ENCODE data around the gene KANSL3.
"Not testable (repeated sequence)": the region's sequence is repeated elsewhere in the genome, so short reads cannot be mapped to it uniquely, and the experiment has no call there.

KANSL3 gene

GRCh38 chr2:96664366-96664925 lies 26.3 kb upstream of the KANSL3 start:
- TF ChIP-seq CTCF (IDR thresholded peaks at IDR 0.05; ENCODE audit: insufficient read depth, low read depth, low read length, missing control alignments), result no peak
- DNase-seq (ENCODE audit: low read depth), result peak; percentile 32
- no peak overlapping the region for H3K4me3 ChIP-seq (ENCODE audit: low read length)

- no peak for TF ChIP-seq CTCF (IDR thresholded peaks at IDR 0.05; ENCODE audit: insufficient read depth, low read depth, low read length, missing control alignments)
- H3K4me3 ChIP-seq (ENCODE audit: low read length), result no peak overlapping the region
- no peak for DNase-seq (ENCODE audit: low read depth)
Observed at GRCh38 chr2:96663829-96664228, 25.7 kb upstream of the KANSL3 start.

DNA sequence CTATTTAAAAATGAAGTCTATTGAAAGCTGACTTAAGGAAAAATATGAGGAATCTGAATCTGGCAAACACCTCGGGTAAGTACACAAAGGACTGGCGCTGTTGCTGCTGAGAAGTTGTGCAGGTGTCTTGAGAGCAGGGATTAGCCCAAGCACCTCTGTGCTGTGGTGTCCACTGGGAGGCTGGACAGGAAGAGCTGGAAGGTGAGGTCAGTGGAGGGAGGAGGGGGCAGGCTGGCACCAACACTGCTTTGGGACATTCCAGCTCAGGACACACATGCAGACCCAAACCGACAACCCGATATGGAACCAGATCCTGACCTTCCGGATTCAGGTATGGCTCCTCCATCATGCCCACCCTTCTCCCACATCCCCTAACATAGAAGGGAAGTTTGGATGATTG lies 25.1 kb upstream of the KANSL3 start:
- no peak for TF ChIP-seq CTCF (IDR thresholded peaks at IDR 0.05; ENCODE audit: insufficient read depth, low read depth, low read length, missing control alignments)
- no peak for DNase-seq (ENCODE audit: low read depth)

DNA sequence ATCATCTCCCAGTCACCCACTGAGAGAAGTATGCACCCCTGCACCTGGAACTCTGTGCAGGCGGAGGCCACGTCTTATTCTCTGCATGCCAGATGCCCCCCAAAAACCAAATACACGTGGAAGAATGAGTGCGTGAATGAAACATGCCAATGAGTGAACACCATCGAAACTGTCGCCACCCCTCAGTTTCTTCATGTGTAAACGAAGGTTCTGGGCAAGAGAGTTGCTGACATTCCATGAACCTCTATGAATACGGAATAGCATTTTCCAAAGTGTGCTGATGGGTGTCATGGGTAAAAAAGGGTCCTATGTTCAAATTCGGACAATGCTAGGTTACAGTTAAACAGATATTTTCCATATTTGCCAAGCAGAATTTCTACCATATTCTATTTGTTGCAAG lies 24.2 kb upstream of the KANSL3 start:
- DNase-seq (ENCODE audit: low read depth), result no peak
- no peak overlapping the region for H3K4me3 ChIP-seq (ENCODE audit: low read length)

More for the DNA sequence above, 25.1 kb upstream of the KANSL3 start:
- no peak overlapping the region for H3K4me3 ChIP-seq (ENCODE audit: low read length)

GRCh38 chr2:96661324-96661723 lies 23.2 kb upstream of the KANSL3 start:
- no peak overlapping the region for H3K4me3 ChIP-seq (ENCODE audit: low read length)
- DNase-seq (ENCODE audit: low read depth), result no peak
- TF ChIP-seq CTCF (IDR thresholded peaks at IDR 0.05; ENCODE audit: insufficient read depth, low read depth, low read length, missing control alignments), result no peak

More for the DNA sequence above, 24.2 kb upstream of the KANSL3 start:
- TF ChIP-seq CTCF (IDR thresholded peaks at IDR 0.05; ENCODE audit: insufficient read depth, low read depth, low read length, missing control alignments), result no peak

GRCh38 chr2:96656540-96656939 lies 18.4 kb upstream of the KANSL3 start:
- TF ChIP-seq CTCF (IDR thresholded peaks at IDR 0.05; ENCODE audit: insufficient read depth, low read depth, low read length, missing control alignments), result no peak
- H3K4me3 ChIP-seq (ENCODE audit: low read length), result no peak overlapping the region
- peak; percentile 14 for DNase-seq (ENCODE audit: low read depth)

- TF ChIP-seq CTCF (IDR thresholded peaks at IDR 0.05; ENCODE audit: insufficient read depth, low read depth, low read length, missing control alignments), result no peak
- no peak overlapping the region for H3K4me3 ChIP-seq (ENCODE audit: low read length)
Observed at GRCh38 chr2:96655526-96655925, 17.4 kb upstream of the KANSL3 start.

DNA sequence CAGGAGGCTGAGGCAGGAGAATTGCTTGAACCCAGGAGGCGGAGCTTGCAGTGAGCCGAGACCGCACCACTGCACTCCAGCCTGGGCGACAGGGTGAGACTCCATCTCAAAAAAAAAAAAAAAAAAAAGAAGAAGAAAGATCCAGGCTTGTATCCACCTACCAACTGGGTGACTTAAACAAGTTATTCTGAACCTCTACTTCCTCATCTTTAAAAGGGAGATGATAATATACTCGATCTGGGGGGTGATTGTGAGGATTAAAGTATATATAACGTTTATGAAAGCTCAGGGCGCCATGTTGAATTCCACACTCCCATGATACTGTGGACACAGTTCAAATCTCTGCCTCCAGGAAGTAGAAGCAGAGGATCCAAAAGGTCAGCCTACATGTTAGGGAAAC lies 16.7 kb upstream of the KANSL3 start:
- H3K4me3 ChIP-seq (ENCODE audit: low read length); DNase-seq (ENCODE audit: low read depth): not testable (repeated sequence)

More at GRCh38 chr2:96655526-96655925, 17.4 kb upstream of the KANSL3 start:
- DNase-seq (ENCODE audit: low read depth), result no peak

Data from epithelial cell of esophagus (primary cell).